H9 (cell line): ENCODE data around the gene COL23A1. TPM values are rescaled to one million over a fixed set of nuclear protein-coding genes. Genes with fewer than 3 reads are reported as not detected.

Source experiments
- DNase-seq: peaks from one replicate; pipeline ENCODE4 v3.0.0-alpha.2; 2017
- H2AFZ ChIP-seq: one replicate; pipeline ENCODE4 v1.6.1; 2013; ENCODE audit warnings: mild to moderate bottlenecking, low read length, control low read depth, moderate library complexity
- H2AK5ac ChIP-seq: 2 replicates; pipeline ENCODE4 v1.6.1; 2013; ENCODE audit warnings: low read length, control low read depth, mixed read lengths; ENCODE audit not compliant: insufficient read length
- H2BK120ac ChIP-seq: one replicate; pipeline ENCODE4 v1.6.1; 2013; ENCODE audit warnings: low read depth, mild to moderate bottlenecking, low read length, control low read depth, inconsistent platforms; ENCODE audit not compliant: poor library complexity, severe bottlenecking
- H2BK12ac ChIP-seq: 2 replicates; pipeline ENCODE4 v1.6.1; 2013; ENCODE audit warnings: low read length, control low read depth, mixed read lengths, low read depth; ENCODE audit not compliant: insufficient read length
- H2BK15ac ChIP-seq: 2 replicates; pipeline ENCODE4 v1.6.1; 2013; ENCODE audit warnings: low read depth, low read length, control low read depth
- H2BK20ac ChIP-seq: one replicate; pipeline ENCODE4 v1.6.1; 2013; ENCODE audit warnings: low read depth, mild to moderate bottlenecking, low read length, control low read depth, inconsistent platforms; ENCODE audit not compliant: poor library complexity, severe bottlenecking
- H2BK5ac ChIP-seq: 2 replicates; pipeline ENCODE4 v1.6.1; 2013; ENCODE audit warnings: low read length, control low read depth, mixed read lengths; ENCODE audit not compliant: insufficient read length
- H3K14ac ChIP-seq: 2 replicates; pipeline ENCODE4 v1.6.1; 2013; ENCODE audit warnings: low read length, control low read depth; ENCODE audit not compliant: insufficient read depth
- H3K18ac ChIP-seq: 2 replicates; pipeline ENCODE4 v1.6.1; 2013; ENCODE audit warnings: low read depth, mild to moderate bottlenecking, mixed read lengths, low read length, control low read depth; ENCODE audit not compliant: insufficient read length
- H3K23ac ChIP-seq: 2 replicates; pipeline ENCODE4 v1.6.1; 2013; ENCODE audit warnings: low read length, control low read depth, mixed read lengths, low read depth; ENCODE audit not compliant: insufficient read length
- H3K23me2 ChIP-seq: 2 replicates; pipeline ENCODE4 v1.6.1; 2013; ENCODE audit warnings: low read depth, mild to moderate bottlenecking, mixed read lengths, low read length, control low read depth; ENCODE audit not compliant: insufficient read length, poor library complexity, severe bottlenecking
- H3K27ac ChIP-seq: 2 replicates; pipeline ENCODE4 v1.5.1; 2013; ENCODE audit warnings: low read length, control low read depth, mixed read lengths, low read depth; ENCODE audit not compliant: insufficient read length
- H3K27me3 ChIP-seq: 2 replicates; pipeline ENCODE4 v1.6.1; 2013; ENCODE audit warnings: low read length, control low read depth, inconsistent platforms; ENCODE audit not compliant: insufficient read depth
- H3K4ac ChIP-seq: 2 replicates; pipeline ENCODE4 v1.6.1; 2013; ENCODE audit warnings: low read depth, mild to moderate bottlenecking, control low read depth, inconsistent platforms, low read length, moderate library complexity
- H3K4me1 ChIP-seq: 2 replicates; pipeline ENCODE4 v1.6.1; 2013; ENCODE audit warnings: low read length, control low read depth, inconsistent platforms; ENCODE audit not compliant: insufficient read depth
- H3K4me2 ChIP-seq: 2 replicates; pipeline ENCODE4 v1.6.1; 2013; ENCODE audit warnings: low read length, control low read depth, mixed read lengths; ENCODE audit not compliant: insufficient read length, insufficient read depth
- H3K56ac ChIP-seq: 2 replicates; pipeline ENCODE4 v1.6.1; 2013; ENCODE audit warnings: low read depth, mild to moderate bottlenecking, mixed read lengths, low read length, control low read depth; ENCODE audit not compliant: insufficient read length
- H3K79me1 ChIP-seq: 2 replicates; pipeline ENCODE4 v1.6.1; 2013; ENCODE audit warnings: low read depth, mild to moderate bottlenecking, moderate library complexity, low read length, control low read depth, inconsistent platforms; ENCODE audit not compliant: insufficient read depth, poor library complexity, severe bottlenecking
- H3K79me2 ChIP-seq: 2 replicates; pipeline ENCODE4 v1.6.1; 2013; ENCODE audit warnings: low read length, control low read depth, inconsistent platforms; ENCODE audit not compliant: insufficient read depth
- H3K9ac ChIP-seq: 2 replicates; pipeline ENCODE4 v1.6.1; 2013; ENCODE audit warnings: low read length, control low read depth, mixed read lengths; ENCODE audit not compliant: insufficient read length; ENCODE audit errors: extremely low read depth
- H3K9me3 ChIP-seq: one replicate; pipeline ENCODE4 v1.6.1; 2013; ENCODE audit warnings: low read depth, low read length, inconsistent platforms; ENCODE audit not compliant: control insufficient read depth
- H3T11ph ChIP-seq: one replicate; pipeline ENCODE4 v1.6.1; 2013; ENCODE audit warnings: mild to moderate bottlenecking, low read length, control low read depth, inconsistent platforms
- H4K20me1 ChIP-seq: one replicate; pipeline ENCODE4 v1.6.1; 2013; ENCODE audit not compliant: control insufficient read depth, insufficient read length, insufficient read depth
- H4K5ac ChIP-seq: 2 replicates; pipeline ENCODE4 v1.6.1; 2013; ENCODE audit warnings: low read depth, mild to moderate bottlenecking, mixed read lengths, low read length, control low read depth; ENCODE audit not compliant: insufficient read length
- H4K8ac ChIP-seq: replicated peaks from 2 replicates; pipeline ENCODE4 v1.6.1; 2013; ENCODE audit warnings: low read length, control low read depth, mixed read lengths, low read depth; ENCODE audit not compliant: insufficient read length
- H4K91ac ChIP-seq: 2 replicates; pipeline ENCODE4 v1.6.1; 2013; ENCODE audit warnings: low read depth, mild to moderate bottlenecking, moderate library complexity, mixed read lengths, low read length, control low read depth; ENCODE audit not compliant: insufficient read length
- H3K27ac Mint-ChIP-seq, 3 experiments: 2 replicates in 2 of 3; 3 replicates in 1 of 3; pipeline ENCODE4 v1.8.0; 2020 to 2021; ENCODE audit warnings: mixed read lengths in 3 of 3, mild to moderate bottlenecking in 1 of 3, moderate library complexity in 1 of 3
- H3K27me3 Mint-ChIP-seq: 2 replicates; pipeline ENCODE4 v1.8.0; 2021; ENCODE audit warnings: low read depth, mild to moderate bottlenecking, moderate library complexity, mixed read lengths
- H3K36me3 Mint-ChIP-seq, 3 experiments: 2 replicates in 2 of 3; 3 replicates in 1 of 3; pipeline ENCODE4 v1.8.0; 2020 to 2021; ENCODE audit warnings: low read depth in 3 of 3, mixed read lengths in 3 of 3; ENCODE audit not compliant: insufficient read depth in 1 of 3
- H3K4me1 Mint-ChIP-seq, 2 experiments: 2 replicates each; pipeline ENCODE4 v1.8.0; 2020; ENCODE audit warnings: mixed read lengths in 2 of 2
- H3K4me3 Mint-ChIP-seq, 2 experiments: 2 replicates in 1 of 2; 3 replicates in 1 of 2; pipeline ENCODE4 v1.8.0; 2020 to 2021; ENCODE audit warnings: mild to moderate bottlenecking in 2 of 2, mixed read lengths in 2 of 2, moderate library complexity in 1 of 2
- H3K9me3 Mint-ChIP-seq, 2 experiments: 2 replicates in 1 of 2; 3 replicates in 1 of 2; pipeline ENCODE4 v1.8.0; 2020; ENCODE audit warnings: mild to moderate bottlenecking in 2 of 2, mixed read lengths in 2 of 2, moderate library complexity in 1 of 2
- CTCF ChIP-seq: fragments of 200-600 bp; sonication (generic); conservative IDR thresholded peaks from 3 replicates; pipeline ENCODE4 v1.8.0; 2021; ENCODE audit warnings: antibody characterized with exemption, mild to moderate bottlenecking
- WGBS: extraction: QIAGEN DNeasy Blood & Tissue Kit; methylation state at CpG from one replicate; pipeline ENCODE4 v1.1.7; 2013; ENCODE audit warnings: missing lambda C conversion rate, low lambda C conversion rate, mixed read lengths; ENCODE audit not compliant: insufficient read length; ENCODE audit errors: extremely low coverage; 5-methylcytosine and 5-hydroxymethylcytosine counted together
- total RNA-seq: library from RNA; stranded (reverse); gene quantifications from 2 replicates; pipeline ENCODE4 v1.2.1, GENCODE V29; 2021

COL23A1 gene
- total RNA-seq, 1 experiment from 2014 or later = 2.6 TPM

GRCh38 chr5:178467205-178467567, 123.0 kb downstream of the COL23A1 start:
- Mint-ChIP-seq H3K36me3 (no peaks in the 10 kb centered on the region), H3K27me3 (peaks cover 3% of the 10 kb centered on the region; the same call in 1 of the 2 replicates), H3K4me1 (peaks cover 17 to 45% of the 10 kb centered on the region in 2 experiments), H3K27ac (no peak overlapping the region), H3K4me3 (no peak overlapping the region), H3K9me3 (no peaks in the 10 kb centered on the region)
- 0 out of 2 replicates have a peak, but pooled peaks cover 1% of the 10 kb centered on the region for H3K79me2 ChIP-seq
- H2BK120ac ChIP-seq = no peak overlapping the region
- H3K56ac ChIP-seq = no peak overlapping the region
- no peak overlapping the region for H3K14ac ChIP-seq
- no peak overlapping the region for H2BK20ac ChIP-seq
- no peak for DNase-seq
- no peak overlapping the region for H4K91ac ChIP-seq
- H2AK5ac ChIP-seq = no peak overlapping the region
- WGBS = no CpG with 5 or more reads among the region's 7 CpGs
- no peaks in the 10 kb centered on the region for H3K23me2 ChIP-seq
- no peak for TF ChIP-seq CTCF
- no peaks in the 10 kb centered on the region for H3K27me3 ChIP-seq
- H3K9ac ChIP-seq = no peak overlapping the region
- no peak overlapping the region for H3T11ph ChIP-seq
- H3K4ac ChIP-seq = no peak overlapping the region
- H4K5ac ChIP-seq = no peak overlapping the region
- no peak overlapping the region for H2BK5ac ChIP-seq
- no peak overlapping the region for H4K8ac ChIP-seq
- no peak overlapping the region for H2BK15ac ChIP-seq
- no peak overlapping the region for H2AFZ ChIP-seq
- H2BK12ac ChIP-seq = no peak overlapping the region
- H3K4me2 ChIP-seq = no peak overlapping the region
- H3K23ac ChIP-seq = no peak overlapping the region
- H3K79me1 ChIP-seq = no peaks in the 10 kb centered on the region
- no peaks in the 10 kb centered on the region for H3K9me3 ChIP-seq
- no peaks in the 10 kb centered on the region for H4K20me1 ChIP-seq
- no peak overlapping the region for H3K18ac ChIP-seq
- no peaks in the 10 kb centered on the region for H3K4me1 ChIP-seq
- H3K27ac ChIP-seq = no peak overlapping the region
